OCI-LY7 (cell line): ENCODE measurements around the gene MAP1B. TPM values are rescaled to one million over a fixed set of nuclear protein-coding genes. Genes with fewer than 3 reads are reported as not detected.

ENCODE experiments used
- BruUV-seq: library from RNA; stranded (reverse); fragments of 400-500 nt; replicated peaks from 2 replicates; lab custom pipeline; 2021; lab: Mats Ljungman, UMichigan
- CTCF ChIA-PET: fragments of 300-600 bp; sonication (Branson Sonifier 250); formaldehyde crosslinking; loops from one replicate; lab custom pipeline; 2022; ENCODE audit warnings: antibody characterized with exemption; ENCODE audit not compliant: unreplicated experiment; lab: Charles Lee
- POLR2A ChIA-PET: fragments of 300-600 bp; sonication (Branson Sonifier 250); formaldehyde crosslinking; loops from one replicate; lab custom pipeline; 2022; ENCODE audit warnings: antibody characterized with exemption; lab: Charles Lee
- DNase-seq: peaks from one replicate; pipeline ENCODE4 v3.0.0-alpha.2; 2015; ENCODE audit warnings: low spot score
- H2AFZ ChIP-seq: fragments of 200-600 bp; sonication (generic), shearing (Covaris generic); 2 replicates; pipeline ENCODE4 v1.6.1; 2014; ENCODE audit warnings: mild to moderate bottlenecking, antibody characterized with exemption, low read length, moderate library complexity
- H3K27ac ChIP-seq: fragments of 200-600 bp; sonication (generic); 2 replicates; pipeline ENCODE4 v1.5.1; 2014; ENCODE audit warnings: mixed run types, low read depth, mild to moderate bottlenecking, moderate library complexity, low read length, inconsistent platforms; ENCODE audit not compliant: poor library complexity, severe bottlenecking
- H3K36me3 ChIP-seq: fragments of 200-600 bp; sonication (generic); 2 replicates; pipeline ENCODE4 v1.6.1; 2014; ENCODE audit warnings: mild to moderate bottlenecking, antibody characterized with exemption, low read length, moderate library complexity, mixed read lengths; ENCODE audit not compliant: insufficient read depth
- H3K4me1 ChIP-seq: fragments of 200-600 bp; sonication (generic); 2 replicates; pipeline ENCODE4 v1.5.1; 2014; ENCODE audit warnings: mild to moderate bottlenecking, low read length; ENCODE audit not compliant: insufficient read depth, poor library complexity, severe bottlenecking
- H3K4me2 ChIP-seq: fragments of 200-600 bp; sonication (generic); 2 replicates; pipeline ENCODE4 v1.6.1; 2014; ENCODE audit warnings: mild to moderate bottlenecking, low read length
- H3K4me3 ChIP-seq: fragments of 200-600 bp; sonication (generic); 2 replicates; pipeline ENCODE4 v1.5.1; 2014; ENCODE audit warnings: mild to moderate bottlenecking, low read depth, low read length; ENCODE audit not compliant: poor library complexity, severe bottlenecking
- H3K79me2 ChIP-seq: fragments of 200-600 bp; sonication (generic); 2 replicates; pipeline ENCODE4 v1.6.1; 2016; ENCODE audit warnings: low read depth, mild to moderate bottlenecking, low read length, moderate library complexity, mixed read lengths; ENCODE audit not compliant: insufficient read depth
- H3K9me2 ChIP-seq: fragments of 200-600 bp; sonication (generic); 2 replicates; pipeline ENCODE4 v1.6.1; 2016; ENCODE audit warnings: mild to moderate bottlenecking, low read length, mixed read lengths; ENCODE audit not compliant: insufficient read depth
- H3K9me3 ChIP-seq: fragments of 200-600 bp; sonication (generic); 2 replicates; pipeline ENCODE4 v1.6.1; 2014; ENCODE audit warnings: mild to moderate bottlenecking, mixed run types, low read length, mixed read lengths
- H4K20me1 ChIP-seq: fragments of 200-600 bp; sonication (generic); 2 replicates; pipeline ENCODE4 v1.6.1; 2014; ENCODE audit warnings: mild to moderate bottlenecking, antibody characterized with exemption, low read length, moderate library complexity, mixed read lengths; ENCODE audit not compliant: insufficient read depth
- EZH2phosphoT487 ChIP-seq: fragments of 200-600 bp; sonication (generic); IDR thresholded peaks from 2 replicates; pipeline ENCODE4 v1.6.1; 2018; ENCODE audit warnings: low read depth, borderline replicate concordance, mild to moderate bottlenecking, mixed run types, antibody characterized with exemption, low read length, moderate library complexity, mixed read lengths
- intact Hi-C: fragments of 100-400 bp; cut with micrococcal nuclease; formaldehyde crosslinking; loops from one replicate; pipeline ENCODE4 v1.10.0; 2022; ENCODE audit not compliant: unreplicated experiment
- total RNA-seq, 2 experiments: library from RNA; depleted of rRNA in 1 of 2; stranded (reverse); fragments of >200 nt in 1 of 2; shearing (Covaris generic) in 1 of 2; gene quantifications; 2 replicates each; pipeline ENCODE4 v1.2.3, GENCODE V29; 2014 to 2022
- TF ChIP-seq, protein P1 (sequence below): fragments of 200-600 bp; sonication (generic); conservative IDR thresholded peaks from 2 replicates; pipeline ENCODE4 v1.5.1; 2014; ENCODE audit warnings: mild to moderate bottlenecking, antibody characterized with exemption, low read length, moderate library complexity, mixed read lengths

MAP1B gene
- total RNA-seq, 2 experiments from 2014 or later, result not detected

- no peak for DNase-seq
- H3K4me3 ChIP-seq, result no peak overlapping the region
- ChIA-PET CTCF (no interaction called here), POLR2A (no interaction called here)
- no TSS peak for BruUV-seq
- intact Hi-C loops, result no loop called here
- H4K20me1 ChIP-seq, result no peaks in the 10 kb centered on the region
- H3K4me1 ChIP-seq, result no peaks in the 10 kb centered on the region
- H3K79me2 ChIP-seq, result no peaks in the 10 kb centered on the region
- no peak overlapping the region for H3K27ac ChIP-seq
- H2AFZ ChIP-seq, result no peak overlapping the region
- no peaks in the 10 kb centered on the region for H3K9me2 ChIP-seq
- H3K4me2 ChIP-seq, result no peak overlapping the region
- TF ChIP-seq, protein P1, sequence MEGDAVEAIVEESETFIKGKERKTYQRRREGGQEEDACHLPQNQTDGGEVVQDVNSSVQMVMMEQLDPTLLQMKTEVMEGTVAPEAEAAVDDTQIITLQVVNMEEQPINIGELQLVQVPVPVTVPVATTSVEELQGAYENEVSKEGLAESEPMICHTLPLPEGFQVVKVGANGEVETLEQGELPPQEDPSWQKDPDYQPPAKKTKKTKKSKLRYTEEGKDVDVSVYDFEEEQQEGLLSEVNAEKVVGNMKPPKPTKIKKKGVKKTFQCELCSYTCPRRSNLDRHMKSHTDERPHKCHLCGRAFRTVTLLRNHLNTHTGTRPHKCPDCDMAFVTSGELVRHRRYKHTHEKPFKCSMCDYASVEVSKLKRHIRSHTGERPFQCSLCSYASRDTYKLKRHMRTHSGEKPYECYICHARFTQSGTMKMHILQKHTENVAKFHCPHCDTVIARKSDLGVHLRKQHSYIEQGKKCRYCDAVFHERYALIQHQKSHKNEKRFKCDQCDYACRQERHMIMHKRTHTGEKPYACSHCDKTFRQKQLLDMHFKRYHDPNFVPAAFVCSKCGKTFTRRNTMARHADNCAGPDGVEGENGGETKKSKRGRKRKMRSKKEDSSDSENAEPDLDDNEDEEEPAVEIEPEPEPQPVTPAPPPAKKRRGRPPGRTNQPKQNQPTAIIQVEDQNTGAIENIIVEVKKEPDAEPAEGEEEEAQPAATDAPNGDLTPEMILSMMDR, result no peak
- TF ChIP-seq EZH2phosphoT487, result no peak
- no peaks in the 10 kb centered on the region for H3K36me3 ChIP-seq
- H3K9me3 ChIP-seq, result no peaks in the 10 kb centered on the region
Observed at GRCh38 chr5:72075461-72075860, 31.8 kb upstream of the MAP1B start.

DNA sequence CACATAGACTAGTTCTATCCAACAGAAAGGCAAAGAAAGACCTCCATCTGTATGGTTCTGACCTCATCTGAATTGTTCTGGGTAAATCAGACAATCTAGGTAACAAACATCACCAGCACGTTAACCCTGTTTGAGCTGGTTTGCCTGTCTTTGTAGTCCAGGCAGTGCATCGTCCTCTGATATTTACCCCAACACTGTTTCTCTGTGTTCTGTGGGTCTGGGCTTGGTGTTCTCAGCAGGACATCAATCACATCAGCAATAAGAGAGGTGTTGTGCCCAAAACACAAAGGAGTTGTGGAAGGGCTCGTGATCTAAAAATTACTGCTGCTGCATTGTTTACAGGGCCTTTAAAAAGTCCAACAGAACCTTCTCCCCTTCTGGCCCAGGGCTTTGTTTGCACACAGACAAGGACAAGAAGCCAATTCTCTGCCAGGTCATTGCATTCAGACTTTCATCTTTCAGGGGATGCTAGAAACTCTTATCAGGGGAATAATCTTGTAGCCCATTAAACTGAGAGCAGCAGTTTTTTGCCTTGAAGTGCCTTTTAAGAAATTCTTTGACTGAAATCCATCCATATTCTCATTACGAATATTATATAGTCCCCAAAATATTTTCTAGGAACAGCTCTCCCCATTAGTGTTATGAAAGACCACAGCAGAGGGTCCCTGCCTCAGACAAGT is 30.5 kb upstream of the MAP1B start:
- Histone ChIP-seq H3K36me3 (no peaks in the 10 kb centered on the region), H3K4me1 (no peaks in the 10 kb centered on the region), H3K4me2 (no peak overlapping the region), H3K9me3 (no peaks in the 10 kb centered on the region), H3K4me3 (no peak overlapping the region), H4K20me1 (no peaks in the 10 kb centered on the region), H3K27ac (no peak overlapping the region), H2AFZ (no peak overlapping the region), H3K9me2 (no peaks in the 10 kb centered on the region), H3K79me2 (no peaks in the 10 kb centered on the region)
- no peak for TF ChIP-seq EZH2phosphoT487
- TF ChIP-seq, protein P1, result no peak
- intact Hi-C loops, result no loop called here
- BruUV-seq, result no TSS peak
- ChIA-PET POLR2A (no interaction called here), CTCF (no interaction called here)
- no peak for DNase-seq

DNA sequence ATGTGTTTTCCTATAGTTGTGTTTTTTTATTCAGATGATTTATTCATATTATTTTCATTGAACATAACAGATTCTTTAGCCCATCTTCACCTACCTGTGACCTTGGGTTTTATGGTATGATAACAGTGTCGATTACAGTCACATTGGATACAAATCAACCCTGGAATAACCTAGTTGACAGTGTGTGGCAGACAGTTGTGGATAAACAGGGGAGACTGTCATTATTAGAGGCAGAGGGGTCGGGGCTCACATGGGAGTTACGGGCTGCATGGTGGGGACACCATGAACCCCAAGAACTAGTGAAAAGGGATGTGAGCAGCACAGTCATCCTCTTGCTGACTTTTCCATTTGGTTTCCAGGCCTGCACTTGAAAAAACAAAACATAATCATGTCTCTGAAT is 29.9 kb upstream of the MAP1B start:
- TF ChIP-seq, protein P1, result no peak
- no peak for TF ChIP-seq EZH2phosphoT487
- Histone ChIP-seq H4K20me1 (no peaks in the 10 kb centered on the region), H3K36me3 (no peaks in the 10 kb centered on the region), H3K9me3 (no peaks in the 10 kb centered on the region), H3K27ac (no peak overlapping the region), H2AFZ (no peak overlapping the region), H3K4me2 (no peak overlapping the region), H3K79me2 (no peaks in the 10 kb centered on the region), H3K4me3 (no peak overlapping the region), H3K4me1 (no peaks in the 10 kb centered on the region), H3K9me2 (no peaks in the 10 kb centered on the region)
- no TSS peak for BruUV-seq
- DNase-seq, result no peak
- ChIA-PET CTCF (no interaction called here), POLR2A (no interaction called here)
- intact Hi-C loops, result no loop called here
